Measurements from ENCODE around the gene NRARP. TPM values are rescaled to one million over a fixed set of nuclear protein-coding genes. Genes with fewer than 3 reads are reported as not detected.
A peak's percentile ranks its signal among the peaks of the same experiment; 100 is the strongest.

Gene NRARP
- total RNA-seq, 3 donors from 2014 or later, result 7.6 to 15.6 (median 11.6) TPM

- DNase-seq (peak; percentile 4), ATAC-seq (no peak)
- no peak overlapping the region for H3K4me3 Mint-ChIP-seq
- no peaks in the 10 kb centered on the region for H3K9me3 Mint-ChIP-seq
- peaks cover 6% of the 10 kb centered on the region for H3K4me1 Mint-ChIP-seq (ENCODE audit: low read depth)
- peaks cover 10% of the 10 kb centered on the region for H3K27me3 Mint-ChIP-seq (ENCODE audit: low read depth)
- no peaks in the 10 kb centered on the region for H3K36me3 Mint-ChIP-seq (ENCODE audit: insufficient read depth)
Observed at GRCh38 chr9:137317021-137317717, 15.1 kb upstream of the NRARP start.

GRCh38 chr9:137316012-137316981, 14.2 kb upstream of the NRARP start:
- Mint-ChIP-seq H3K4me1 (ENCODE audit: low read depth) (peaks cover 4% of the 10 kb centered on the region), H3K4me3 (no peak overlapping the region), H3K36me3 (ENCODE audit: insufficient read depth) (no peaks in the 10 kb centered on the region), H3K9me3 (no peaks in the 10 kb centered on the region), H3K27me3 (ENCODE audit: low read depth) (peaks cover 10% of the 10 kb centered on the region)
- DNase-seq (peak; percentile 4), ATAC-seq (peak; percentile 28 to 51)

- Mint-ChIP-seq H3K36me3 (ENCODE audit: insufficient read depth) (no peaks in the 10 kb centered on the region), H3K4me3 (no peak overlapping the region), H3K9me3 (no peaks in the 10 kb centered on the region), H3K27me3 (ENCODE audit: low read depth) (peaks cover 10% of the 10 kb centered on the region), H3K4me1 (ENCODE audit: low read depth) (peaks cover 2% of the 10 kb centered on the region)
- ATAC-seq (no peak), DNase-seq (no peak)
Observed at GRCh38 chr9:137315581-137316011, 13.5 kb upstream of the NRARP start.

- peaks cover 10% of the 10 kb centered on the region for H3K27me3 Mint-ChIP-seq (ENCODE audit: low read depth)
- no peak overlapping the region for H3K4me3 Mint-ChIP-seq
- DNase-seq (no peak), ATAC-seq (no peak)
- no peaks in the 10 kb centered on the region for H3K4me1 Mint-ChIP-seq (ENCODE audit: low read depth)
- no peaks in the 10 kb centered on the region for H3K36me3 Mint-ChIP-seq (ENCODE audit: insufficient read depth)
- H3K9me3 Mint-ChIP-seq, result no peaks in the 10 kb centered on the region
Observed at GRCh38 chr9:137314561-137315560, 12.8 kb upstream of the NRARP start.

GRCh38 chr9:137313956-137314560, 12.0 kb upstream of the NRARP start:
- Mint-ChIP-seq H3K27me3 (ENCODE audit: low read depth) (peaks cover 10% of the 10 kb centered on the region), H3K36me3 (ENCODE audit: insufficient read depth) (no peaks in the 10 kb centered on the region), H3K4me3 (no peak overlapping the region), H3K4me1 (ENCODE audit: low read depth) (no peaks in the 10 kb centered on the region), H3K9me3 (no peaks in the 10 kb centered on the region)
- ATAC-seq, result no peak
- no peak for DNase-seq

GRCh38 chr9:137313326-137313936, 11.4 kb upstream of the NRARP start:
- no peaks in the 10 kb centered on the region for H3K36me3 Mint-ChIP-seq (ENCODE audit: insufficient read depth)
- no peaks in the 10 kb centered on the region for H3K4me1 Mint-ChIP-seq (ENCODE audit: low read depth)
- no peaks in the 10 kb centered on the region for H3K9me3 Mint-ChIP-seq
- DNase-seq (no peak), ATAC-seq (no peak)
- peaks cover 10% of the 10 kb centered on the region for H3K27me3 Mint-ChIP-seq (ENCODE audit: low read depth)
- H3K4me3 Mint-ChIP-seq, result no peak overlapping the region

- no peak for ATAC-seq
- H3K4me1 Mint-ChIP-seq (ENCODE audit: low read depth), result no peaks in the 10 kb centered on the region
- H3K4me3 Mint-ChIP-seq, result no peak overlapping the region
- no peaks in the 10 kb centered on the region for H3K9me3 Mint-ChIP-seq
- H3K27me3 Mint-ChIP-seq (ENCODE audit: low read depth), result peaks cover 10% of the 10 kb centered on the region
- H3K36me3 Mint-ChIP-seq (ENCODE audit: insufficient read depth), result no peaks in the 10 kb centered on the region
- DNase-seq, result no peak
Observed at GRCh38 chr9:137312852-137313325, 10.8 kb upstream of the NRARP start.

GRCh38 chr9:137311986-137312851, 10.1 kb upstream of the NRARP start:
- H3K27me3 Mint-ChIP-seq (ENCODE audit: low read depth), result peaks cover 8% of the 10 kb centered on the region
- no peaks in the 10 kb centered on the region for H3K9me3 Mint-ChIP-seq
- ATAC-seq (no peak), DNase-seq (no peak)
- no peaks in the 10 kb centered on the region for H3K36me3 Mint-ChIP-seq (ENCODE audit: insufficient read depth)
- no peak overlapping the region for H3K4me3 Mint-ChIP-seq
- H3K4me1 Mint-ChIP-seq (ENCODE audit: low read depth), result no peaks in the 10 kb centered on the region

GRCh38 chr9:137311171-137311985, 9.3 kb upstream of the NRARP start:
- no peaks in the 10 kb centered on the region for H3K4me1 Mint-ChIP-seq (ENCODE audit: low read depth)
- DNase-seq (peak; percentile 42), ATAC-seq (peak in 1 of 2 donors; percentile 38)
- no peaks in the 10 kb centered on the region for H3K36me3 Mint-ChIP-seq (ENCODE audit: insufficient read depth)
- H3K4me3 Mint-ChIP-seq, result no peak overlapping the region
- peaks cover 3% of the 10 kb centered on the region for H3K27me3 Mint-ChIP-seq (ENCODE audit: low read depth)
- H3K9me3 Mint-ChIP-seq, result no peaks in the 10 kb centered on the region

- no peaks in the 10 kb centered on the region for H3K9me3 Mint-ChIP-seq
- peaks cover 3% of the 10 kb centered on the region for H3K4me1 Mint-ChIP-seq (ENCODE audit: low read depth)
- H3K27me3 Mint-ChIP-seq (ENCODE audit: low read depth), result peaks cover 3% of the 10 kb centered on the region
- ATAC-seq, result no peak
- DNase-seq, result no peak
- no peaks in the 10 kb centered on the region for H3K36me3 Mint-ChIP-seq (ENCODE audit: insufficient read depth)
- H3K4me3 Mint-ChIP-seq, result no peak overlapping the region
Observed at GRCh38 chr9:137310189-137311052, 8.3 kb upstream of the NRARP start.

Measured in activated T-cell treated with anti-CD3 and anti-CD28 coated beads, Interleukin-2, amount 50 U/mL, for 4 hours (primary cell).